SHP77 (cell line): ENCODE results near the gene NKPD1.

ENCODE experiments used
- DNase-seq, 2 experiments: peaks; one replicate each; lab custom pipeline; 2025; lab: John Stamatoyannopoulos, UW

NKPD1 gene

DNA sequence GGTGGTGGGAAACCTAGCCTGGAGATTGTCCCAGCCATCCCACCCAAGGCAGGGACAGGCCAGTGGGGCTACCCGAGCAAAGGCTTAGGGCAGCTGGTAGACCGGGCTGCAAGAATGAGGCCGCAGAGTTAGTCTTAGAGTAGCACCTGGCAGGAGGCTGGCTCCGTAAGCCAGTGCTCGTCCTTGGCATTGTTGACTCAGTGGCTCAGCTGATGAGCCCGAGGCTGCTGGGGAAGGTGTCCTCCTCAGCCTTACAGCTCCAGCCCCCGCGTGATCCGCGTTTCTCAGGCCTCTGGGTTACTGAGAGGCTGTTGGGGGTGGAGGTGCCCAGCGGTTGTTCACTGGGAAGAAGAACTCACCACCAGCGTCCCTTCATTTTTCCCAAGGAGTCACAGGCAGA is 43.1 kb downstream of the NKPD1 start:
- peak; percentile 42 to 58 for DNase-seq

DNA sequence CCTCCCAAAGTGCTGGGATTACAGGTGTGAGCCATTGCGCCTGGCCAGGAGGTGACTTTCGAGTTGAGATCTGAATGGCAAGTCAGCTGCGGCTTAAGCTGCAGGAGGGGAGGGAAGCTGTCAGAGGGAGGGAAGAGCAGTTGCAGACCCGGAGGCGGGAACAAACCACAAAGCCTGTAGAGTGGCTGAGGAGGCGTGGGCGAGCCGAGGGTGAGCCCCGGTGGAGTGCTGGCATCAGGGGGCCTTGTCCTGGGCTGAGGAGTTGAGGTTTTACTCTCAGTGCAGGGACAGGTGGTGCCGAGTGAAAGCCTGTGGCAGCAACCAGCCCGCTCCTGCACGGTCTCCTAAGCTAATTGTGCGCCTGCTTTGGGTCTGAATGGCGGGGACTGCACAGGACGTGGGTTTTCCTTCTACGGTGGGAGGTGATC is 43.6 kb downstream of the NKPD1 start:
- peak; percentile 76 for DNase-seq

DNA sequence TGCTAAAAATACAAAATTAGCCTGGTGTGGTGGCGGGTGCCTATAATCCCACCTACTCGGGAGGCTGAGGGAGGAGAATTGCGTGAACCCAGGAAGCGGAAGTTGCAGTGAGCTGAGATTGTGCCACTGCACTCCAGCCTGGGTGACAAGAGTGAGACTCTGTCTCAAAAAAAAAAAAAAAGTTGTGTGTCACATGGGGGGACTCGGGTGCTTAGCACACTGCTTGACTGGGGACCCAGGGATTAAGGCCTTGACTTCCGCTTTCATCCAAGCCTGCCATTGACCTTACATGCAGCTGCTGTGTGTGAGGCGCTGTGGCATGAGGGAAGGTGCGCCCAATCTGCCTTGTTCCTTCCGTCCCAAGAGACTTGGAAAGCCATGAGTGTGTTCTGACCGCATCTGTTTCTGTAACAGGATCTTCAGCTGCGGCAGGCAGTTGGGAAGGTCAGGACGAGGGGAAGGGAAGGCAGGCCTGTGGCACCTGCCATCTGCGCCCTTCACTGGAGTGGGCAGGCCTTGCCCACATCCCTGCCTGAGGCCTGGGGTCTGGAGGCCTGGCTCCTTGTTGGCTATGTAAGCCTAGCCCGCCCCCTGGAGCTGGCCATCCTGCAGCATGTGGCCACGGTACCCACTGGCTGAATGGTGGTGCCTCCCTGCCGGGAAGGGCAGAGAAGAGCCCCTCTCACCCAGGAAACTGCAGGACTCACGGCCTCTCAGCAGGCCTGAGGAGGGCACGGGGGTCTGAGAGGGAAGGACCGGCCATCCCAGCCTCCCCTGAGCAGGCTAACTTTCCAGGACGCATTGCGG is 44.8 kb downstream of the NKPD1 start:
- peak; percentile 53 to 79 for DNase-seq

DNA sequence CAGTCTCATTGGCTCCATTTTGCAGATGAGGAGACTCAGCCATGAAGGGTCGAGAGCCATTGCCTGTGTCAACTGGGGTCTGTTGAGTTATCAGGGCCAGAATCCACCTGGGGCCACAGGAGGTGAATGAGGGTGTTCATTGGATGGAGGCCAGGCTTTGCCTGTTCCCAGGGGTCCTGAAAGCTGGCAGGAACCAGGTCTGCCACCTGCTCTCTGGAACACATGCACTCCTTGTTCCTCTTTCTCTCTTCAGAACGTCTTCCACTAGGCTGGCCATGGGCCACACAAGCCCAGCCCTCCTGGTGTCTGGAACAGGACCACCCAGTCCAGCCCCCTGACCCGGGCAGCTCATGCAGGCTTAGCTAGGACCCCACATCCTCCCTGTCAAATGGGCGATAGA is 46.7 kb downstream of the NKPD1 start:
- no peak for DNase-seq

DNA sequence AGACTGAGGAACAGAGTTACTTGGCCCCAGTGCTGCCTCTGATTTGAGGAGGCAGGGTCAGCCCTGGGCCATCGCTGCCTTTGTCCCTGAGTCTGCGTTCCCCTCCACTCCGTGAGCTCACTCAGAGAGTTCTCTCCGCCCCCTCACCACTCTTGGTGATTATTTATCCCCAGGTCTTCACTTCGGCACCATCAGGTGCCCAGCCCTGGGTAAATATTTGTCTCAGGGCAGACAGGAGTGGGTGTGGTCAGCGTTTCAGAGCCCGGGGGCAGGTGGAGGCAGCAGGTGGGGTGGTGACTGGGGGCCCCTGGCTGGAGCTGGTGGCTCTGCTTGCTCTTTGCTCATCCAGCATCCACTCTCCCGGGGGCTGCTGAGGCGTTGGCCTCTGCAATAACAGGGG is 47.2 kb downstream of the NKPD1 start:
- peak; percentile 76 to 84 for DNase-seq

DNA sequence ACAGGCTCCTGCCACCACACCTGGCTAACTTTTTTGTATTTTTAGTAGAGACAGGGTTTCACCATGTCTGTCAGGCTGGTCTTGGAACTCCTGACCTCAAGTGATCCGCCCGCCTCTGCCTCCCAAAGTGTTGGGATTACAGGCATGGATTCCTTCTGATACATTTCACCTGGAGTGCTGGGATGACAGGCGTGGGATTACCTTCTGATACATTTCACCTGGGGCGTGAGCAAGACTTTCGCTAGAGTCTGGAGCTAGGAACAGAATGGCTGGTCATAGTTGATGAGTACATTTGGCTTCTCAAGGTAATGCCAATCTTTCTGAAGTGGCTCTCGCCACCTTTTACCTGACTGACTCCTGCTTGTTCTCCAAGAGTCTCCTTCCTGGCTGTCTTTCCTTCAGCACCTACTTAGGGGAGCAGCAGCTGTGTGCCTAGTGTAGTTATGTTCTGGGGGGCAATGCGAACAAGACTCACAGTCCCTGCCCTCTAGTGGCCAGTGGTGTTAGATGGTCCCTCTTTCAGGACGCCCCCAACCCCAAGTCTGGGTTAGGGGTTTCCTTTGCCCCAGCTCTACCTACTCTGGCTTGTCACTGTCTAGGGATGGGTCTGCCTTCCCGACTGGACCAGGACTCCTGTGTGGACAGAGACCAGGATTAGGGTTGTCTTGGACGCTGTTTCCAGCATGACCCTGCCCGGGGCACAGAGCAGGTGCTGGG is 48.5 kb downstream of the NKPD1 start:
- no peak for DNase-seq
